Measurements from ENCODE around the gene ABHD15.
"Not testable (repeated sequence)": the region's sequence is repeated elsewhere in the genome, so short reads cannot be mapped to it uniquely, and the experiment has no call there.

ABHD15 gene

GRCh38 chr17:29561554-29562517 is 5.0 kb downstream of the ABHD15 start:
- no peaks in the 10 kb centered on the region for H3K27me3 ChIP-seq (ENCODE audit: insufficient read depth, low read length)
- no peaks in the 10 kb centered on the region for H3K9me2 ChIP-seq (ENCODE audit: low read depth, low read length)
- no peaks in the 10 kb centered on the region for H3F3A ChIP-seq (ENCODE audit: insufficient read depth, low read length)
- no peak overlapping the region for H3K9ac ChIP-seq (ENCODE audit: low read length)
- no peak overlapping the region for H2AFZ ChIP-seq (ENCODE audit: low read length)
- TF ChIP-seq EZH2 (IDR thresholded peaks at IDR 0.05; ENCODE audit: borderline replicate concordance, low read length): no peak
- TF ChIP-seq, protein P1, sequence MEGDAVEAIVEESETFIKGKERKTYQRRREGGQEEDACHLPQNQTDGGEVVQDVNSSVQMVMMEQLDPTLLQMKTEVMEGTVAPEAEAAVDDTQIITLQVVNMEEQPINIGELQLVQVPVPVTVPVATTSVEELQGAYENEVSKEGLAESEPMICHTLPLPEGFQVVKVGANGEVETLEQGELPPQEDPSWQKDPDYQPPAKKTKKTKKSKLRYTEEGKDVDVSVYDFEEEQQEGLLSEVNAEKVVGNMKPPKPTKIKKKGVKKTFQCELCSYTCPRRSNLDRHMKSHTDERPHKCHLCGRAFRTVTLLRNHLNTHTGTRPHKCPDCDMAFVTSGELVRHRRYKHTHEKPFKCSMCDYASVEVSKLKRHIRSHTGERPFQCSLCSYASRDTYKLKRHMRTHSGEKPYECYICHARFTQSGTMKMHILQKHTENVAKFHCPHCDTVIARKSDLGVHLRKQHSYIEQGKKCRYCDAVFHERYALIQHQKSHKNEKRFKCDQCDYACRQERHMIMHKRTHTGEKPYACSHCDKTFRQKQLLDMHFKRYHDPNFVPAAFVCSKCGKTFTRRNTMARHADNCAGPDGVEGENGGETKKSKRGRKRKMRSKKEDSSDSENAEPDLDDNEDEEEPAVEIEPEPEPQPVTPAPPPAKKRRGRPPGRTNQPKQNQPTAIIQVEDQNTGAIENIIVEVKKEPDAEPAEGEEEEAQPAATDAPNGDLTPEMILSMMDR (IDR thresholded peaks at IDR 0.05; ENCODE audit: low read length): no peak
- H3K9me3 ChIP-seq (ENCODE audit: low read length): no peaks in the 10 kb centered on the region
- H3K36me3 ChIP-seq (ENCODE audit: insufficient read depth, low read length): no peaks in the 10 kb centered on the region
- no peak overlapping the region for H3K4me3 ChIP-seq (ENCODE audit: low read depth, low read length, poor library complexity, severe bottlenecking)
- H3K27ac ChIP-seq (ENCODE audit: low read depth, low read length, poor library complexity, severe bottlenecking): no peak overlapping the region
- H3K4me2 ChIP-seq (ENCODE audit: low read length): no peak overlapping the region
- H3K79me2 ChIP-seq (ENCODE audit: insufficient read depth, low read length): no peaks in the 10 kb centered on the region
- H4K20me1 ChIP-seq (ENCODE audit: insufficient read depth, low read length): no peaks in the 10 kb centered on the region
- peaks cover 44% of the 10 kb centered on the region for H3K4me1 ChIP-seq (ENCODE audit: insufficient read depth, low read length, severe bottlenecking)

GRCh38 chr17:29560316-29560715 is 6.5 kb downstream of the ABHD15 start:
- Histone ChIP-seq H3K9ac (ENCODE audit: low read length) (no peak overlapping the region), H4K20me1 (ENCODE audit: insufficient read depth, low read length) (no peaks in the 10 kb centered on the region)
- TF ChIP-seq, protein P1 (IDR thresholded peaks at IDR 0.05; ENCODE audit: low read length): no peak
- no peak for TF ChIP-seq EZH2 (IDR thresholded peaks at IDR 0.05; ENCODE audit: borderline replicate concordance, low read length)

DNA sequence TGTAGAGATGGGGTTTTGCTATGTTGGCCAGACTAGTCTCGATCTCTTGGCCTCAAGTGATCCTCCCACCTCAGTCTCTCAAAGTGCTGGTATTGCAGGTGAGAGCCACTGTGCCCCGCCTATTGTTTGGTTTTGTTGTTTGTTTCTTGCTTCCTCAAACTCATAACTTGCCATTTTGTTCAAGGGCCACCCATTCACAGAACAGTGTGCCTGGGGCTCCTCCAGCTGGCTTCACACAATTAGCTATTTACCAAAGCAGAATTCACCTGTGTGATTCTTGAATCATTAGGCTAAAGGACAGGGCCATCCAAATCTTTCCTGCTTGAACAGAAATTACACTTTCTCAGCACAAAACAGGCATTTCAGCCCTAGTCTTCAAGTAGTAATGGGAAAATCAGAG is 7.2 kb downstream of the ABHD15 start:
- no peak overlapping the region for H3K27ac ChIP-seq (ENCODE audit: low read depth, low read length, poor library complexity, severe bottlenecking)
- no peak overlapping the region for H3K9ac ChIP-seq (ENCODE audit: low read length)
- H3K4me3 ChIP-seq (ENCODE audit: low read depth, low read length, poor library complexity, severe bottlenecking): no peak overlapping the region

More at GRCh38 chr17:29560316-29560715, 6.5 kb downstream of the ABHD15 start:
- Histone ChIP-seq H3K9me2 (ENCODE audit: low read depth, low read length) (no peaks in the 10 kb centered on the region), H3K36me3 (ENCODE audit: insufficient read depth, low read length) (no peaks in the 10 kb centered on the region), H3K27me3 (ENCODE audit: insufficient read depth, low read length) (no peaks in the 10 kb centered on the region), H3K9me3 (ENCODE audit: low read length) (no peaks in the 10 kb centered on the region), H3F3A (ENCODE audit: insufficient read depth, low read length) (no peaks in the 10 kb centered on the region), H3K27ac (ENCODE audit: low read depth, low read length, poor library complexity, severe bottlenecking) (peak overlapping the region; percentile 11), H3K79me2 (ENCODE audit: insufficient read depth, low read length) (no peaks in the 10 kb centered on the region), H3K4me2 (ENCODE audit: low read length) (peak overlapping the region; percentile 42), H3K4me3 (ENCODE audit: low read depth, low read length, poor library complexity, severe bottlenecking) (no peak overlapping the region), H3K4me1 (ENCODE audit: insufficient read depth, low read length, severe bottlenecking) (peaks cover 30% of the 10 kb centered on the region), H2AFZ (ENCODE audit: low read length) (no peak overlapping the region)

DNA sequence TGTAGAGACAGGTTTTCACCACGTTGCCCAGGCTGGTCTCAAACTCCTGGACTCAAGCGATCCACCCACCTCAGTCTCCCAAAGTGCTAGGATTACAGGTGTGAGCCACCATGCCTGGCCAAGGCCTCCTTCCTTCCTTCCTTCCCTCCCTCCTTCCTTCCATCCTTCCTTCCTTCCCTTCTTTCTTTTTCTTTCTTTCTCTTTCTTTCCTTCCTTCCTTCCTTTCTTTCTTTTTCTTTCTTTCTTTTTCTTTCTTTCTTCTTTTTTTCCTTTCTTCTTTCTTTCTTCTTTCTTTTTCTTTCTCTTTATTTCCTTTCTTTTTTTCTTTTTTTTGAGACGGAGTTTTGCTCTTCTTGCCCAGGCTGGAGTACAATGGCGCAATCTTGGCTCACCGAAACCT is 8.7 kb downstream of the ABHD15 start:
- H3K4me1 ChIP-seq (ENCODE audit: insufficient read depth, low read length, severe bottlenecking): peaks cover 24% of the 10 kb centered on the region
- not testable (repeated sequence) for H3K27ac ChIP-seq (ENCODE audit: low read depth, low read length, poor library complexity, severe bottlenecking); H3K4me2 ChIP-seq (ENCODE audit: low read length); H3F3A ChIP-seq (ENCODE audit: insufficient read depth, low read length); H3K4me3 ChIP-seq (ENCODE audit: low read depth, low read length, poor library complexity, severe bottlenecking); H2AFZ ChIP-seq (ENCODE audit: low read length); H3K36me3 ChIP-seq (ENCODE audit: insufficient read depth, low read length); H3K9me3 ChIP-seq (ENCODE audit: low read length); H3K9me2 ChIP-seq (ENCODE audit: low read depth, low read length); H4K20me1 ChIP-seq (ENCODE audit: insufficient read depth, low read length); H3K27me3 ChIP-seq (ENCODE audit: insufficient read depth, low read length); H3K79me2 ChIP-seq (ENCODE audit: insufficient read depth, low read length); H3K9ac ChIP-seq (ENCODE audit: low read length)

More for the DNA sequence above, 7.2 kb downstream of the ABHD15 start:
- H3K9me3 ChIP-seq (ENCODE audit: low read length): no peaks in the 10 kb centered on the region
- TF ChIP-seq, protein P1 (IDR thresholded peaks at IDR 0.05; ENCODE audit: low read length): no peak
- no peak for TF ChIP-seq EZH2 (IDR thresholded peaks at IDR 0.05; ENCODE audit: borderline replicate concordance, low read length)
- H3F3A ChIP-seq (ENCODE audit: insufficient read depth, low read length): no peaks in the 10 kb centered on the region
- no peaks in the 10 kb centered on the region for H3K36me3 ChIP-seq (ENCODE audit: insufficient read depth, low read length)
- H3K27me3 ChIP-seq (ENCODE audit: insufficient read depth, low read length): no peaks in the 10 kb centered on the region
- H3K4me2 ChIP-seq (ENCODE audit: low read length): no peak overlapping the region
- peaks cover 30% of the 10 kb centered on the region for H3K4me1 ChIP-seq (ENCODE audit: insufficient read depth, low read length, severe bottlenecking)
- H3K9me2 ChIP-seq (ENCODE audit: low read depth, low read length): no peaks in the 10 kb centered on the region
- no peak overlapping the region for H2AFZ ChIP-seq (ENCODE audit: low read length)
- H3K79me2 ChIP-seq (ENCODE audit: insufficient read depth, low read length): no peaks in the 10 kb centered on the region
- H4K20me1 ChIP-seq (ENCODE audit: insufficient read depth, low read length): no peaks in the 10 kb centered on the region
